ENCODE measurements around the gene ZC3H10.

ZC3H10 gene

DNA sequence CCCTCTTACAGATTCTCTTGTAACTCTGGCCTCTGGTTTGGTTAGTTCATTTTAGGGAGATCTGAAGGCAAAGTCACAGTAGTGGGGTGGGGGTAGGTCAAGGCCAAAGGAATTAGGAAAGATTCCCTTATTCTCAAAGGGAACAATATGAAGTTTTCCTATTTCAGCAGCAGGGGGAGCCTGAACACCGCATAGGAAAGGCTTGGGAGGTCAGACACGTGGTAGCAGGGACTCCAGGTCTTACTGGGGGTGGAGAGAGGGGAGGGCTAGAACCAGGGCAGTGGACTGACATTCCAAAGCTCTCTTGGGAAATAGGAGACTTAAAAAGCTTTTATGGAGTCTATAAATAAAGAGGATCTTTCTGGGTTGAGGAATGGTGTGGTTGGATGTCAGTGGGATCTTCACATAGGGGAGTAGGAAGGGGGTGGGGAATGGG, 1.3 kb downstream of the ZC3H10 start:
- peak; percentile 94 for DNase-seq (ENCODE audit: low read depth)
- TF ChIP-seq, protein P1, sequence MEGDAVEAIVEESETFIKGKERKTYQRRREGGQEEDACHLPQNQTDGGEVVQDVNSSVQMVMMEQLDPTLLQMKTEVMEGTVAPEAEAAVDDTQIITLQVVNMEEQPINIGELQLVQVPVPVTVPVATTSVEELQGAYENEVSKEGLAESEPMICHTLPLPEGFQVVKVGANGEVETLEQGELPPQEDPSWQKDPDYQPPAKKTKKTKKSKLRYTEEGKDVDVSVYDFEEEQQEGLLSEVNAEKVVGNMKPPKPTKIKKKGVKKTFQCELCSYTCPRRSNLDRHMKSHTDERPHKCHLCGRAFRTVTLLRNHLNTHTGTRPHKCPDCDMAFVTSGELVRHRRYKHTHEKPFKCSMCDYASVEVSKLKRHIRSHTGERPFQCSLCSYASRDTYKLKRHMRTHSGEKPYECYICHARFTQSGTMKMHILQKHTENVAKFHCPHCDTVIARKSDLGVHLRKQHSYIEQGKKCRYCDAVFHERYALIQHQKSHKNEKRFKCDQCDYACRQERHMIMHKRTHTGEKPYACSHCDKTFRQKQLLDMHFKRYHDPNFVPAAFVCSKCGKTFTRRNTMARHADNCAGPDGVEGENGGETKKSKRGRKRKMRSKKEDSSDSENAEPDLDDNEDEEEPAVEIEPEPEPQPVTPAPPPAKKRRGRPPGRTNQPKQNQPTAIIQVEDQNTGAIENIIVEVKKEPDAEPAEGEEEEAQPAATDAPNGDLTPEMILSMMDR (conservative IDR thresholded peaks at IDR 0.05; ENCODE audit: control insufficient read depth, insufficient read depth, low read depth, low read length): peak; percentile 85
- H3K4me3 ChIP-seq (ENCODE audit: control insufficient read depth, low read depth, low read length): no peak overlapping the region

DNA sequence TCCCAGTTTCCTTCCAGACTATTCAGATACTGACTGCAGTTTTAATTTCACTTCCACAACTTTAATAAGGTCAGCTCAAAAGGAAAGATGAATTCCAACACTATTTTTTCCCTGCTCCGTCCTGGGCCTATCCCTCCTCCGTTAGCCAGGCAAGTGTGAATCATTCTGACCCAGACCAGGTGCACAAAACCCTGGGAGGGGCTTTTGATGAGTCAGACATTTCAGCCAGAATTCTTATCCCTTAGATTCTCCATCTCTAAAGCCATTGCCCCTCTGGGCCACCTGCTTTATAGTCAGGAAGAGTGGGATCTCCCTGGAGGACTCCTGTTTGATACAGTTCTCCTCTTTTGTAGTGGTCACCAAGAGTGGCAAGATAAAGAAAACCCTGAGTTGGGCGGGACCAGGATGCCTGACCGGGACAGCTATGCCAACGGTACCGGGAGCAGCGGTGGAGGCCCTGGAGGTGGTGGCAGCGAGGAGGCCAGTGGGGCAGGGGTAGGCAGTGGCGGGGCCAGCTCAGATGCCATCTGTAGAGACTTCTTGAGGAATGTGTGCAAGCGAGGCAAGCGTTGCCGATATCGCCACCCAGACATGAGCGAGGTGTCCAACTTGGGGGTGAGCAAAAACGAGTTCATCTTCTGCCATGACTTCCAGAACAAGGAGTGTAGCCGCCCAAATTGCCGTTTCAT, 2.2 kb downstream of the ZC3H10 start:
- DNase-seq (ENCODE audit: low read depth): peak; percentile 34
- H3K4me3 ChIP-seq (ENCODE audit: control insufficient read depth, low read depth, low read length): no peak overlapping the region
- TF ChIP-seq, protein P1 (conservative IDR thresholded peaks at IDR 0.05; ENCODE audit: control insufficient read depth, insufficient read depth, low read depth, low read length): no peak

DNA sequence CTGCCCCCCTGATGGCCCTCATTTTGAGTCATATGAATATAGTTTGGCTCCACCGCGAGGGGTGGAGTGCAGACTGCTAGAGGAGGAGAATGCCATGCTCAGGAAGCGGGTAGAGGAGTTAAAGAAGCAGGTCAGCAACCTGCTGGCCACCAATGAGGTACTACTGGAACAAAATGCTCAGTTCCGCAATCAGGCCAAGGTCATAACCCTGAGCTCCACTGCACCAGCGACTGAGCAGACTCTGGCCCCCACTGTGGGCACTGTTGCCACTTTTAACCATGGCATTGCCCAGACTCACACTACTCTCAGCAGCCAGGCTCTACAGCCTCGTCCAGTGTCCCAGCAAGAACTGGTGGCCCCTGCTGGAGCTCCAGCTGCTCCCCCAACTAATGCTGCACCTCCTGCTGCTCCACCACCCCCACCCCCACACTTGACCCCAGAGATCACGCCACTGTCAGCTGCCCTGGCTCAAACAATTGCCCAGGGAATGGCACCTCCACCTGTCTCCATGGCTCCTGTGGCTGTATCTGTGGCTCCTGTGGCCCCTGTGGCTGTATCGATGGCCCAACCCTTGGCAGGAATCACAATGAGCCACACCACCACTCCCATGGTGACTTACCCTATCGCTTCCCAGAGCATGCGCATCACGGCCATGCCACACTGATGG, 3.3 kb downstream of the ZC3H10 start:
- no peak overlapping the region for H3K4me3 ChIP-seq (ENCODE audit: control insufficient read depth, low read depth, low read length)
- DNase-seq (ENCODE audit: low read depth): no peak
- TF ChIP-seq, protein P1 (conservative IDR thresholded peaks at IDR 0.05; ENCODE audit: control insufficient read depth, insufficient read depth, low read depth, low read length): no peak

DNA sequence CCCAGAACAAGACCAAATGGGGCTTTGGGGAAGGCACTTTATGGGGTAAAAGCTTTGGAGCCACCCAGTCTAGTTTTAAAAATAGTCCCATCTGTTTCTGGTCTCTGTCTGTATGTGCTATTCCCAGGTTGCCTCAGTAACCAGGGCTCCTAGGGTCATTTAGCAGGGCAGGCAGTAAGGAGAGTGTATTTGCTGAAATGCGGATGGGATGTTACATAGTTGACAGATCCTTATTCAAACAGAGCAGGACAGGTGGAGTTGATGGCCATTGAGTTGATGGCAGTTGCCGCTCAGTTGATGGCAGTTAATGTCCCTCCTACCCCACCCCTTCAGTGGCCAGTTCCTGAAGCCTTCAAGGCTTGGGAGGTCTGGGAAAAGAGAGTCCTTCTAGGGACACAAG, 4.6 kb downstream of the ZC3H10 start:
- H3K4me3 ChIP-seq (ENCODE audit: control insufficient read depth, low read depth, low read length): no peak overlapping the region
- TF ChIP-seq, protein P1 (conservative IDR thresholded peaks at IDR 0.05; ENCODE audit: control insufficient read depth, insufficient read depth, low read depth, low read length): no peak

DNA sequence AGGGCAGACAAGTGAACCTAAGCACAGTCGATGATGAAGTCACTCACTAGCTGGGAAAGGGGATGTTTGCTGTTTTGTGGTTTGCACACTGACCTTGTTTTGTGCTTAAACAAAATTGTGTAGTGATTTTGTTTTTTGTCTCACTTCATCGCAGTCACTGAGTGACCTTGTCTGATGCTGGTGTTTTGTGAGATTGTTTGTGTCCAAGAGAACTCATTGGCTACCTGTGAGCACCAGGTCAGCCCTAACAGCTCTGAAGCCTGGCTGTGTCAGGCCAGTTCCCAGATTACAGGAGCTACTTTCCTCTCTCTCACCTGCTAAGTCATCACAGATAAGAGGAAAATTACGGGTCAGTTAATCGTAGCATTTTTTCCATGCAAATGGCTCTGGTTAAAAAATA, 6.1 kb downstream of the ZC3H10 start:
- no peak overlapping the region for H3K4me3 ChIP-seq (ENCODE audit: control insufficient read depth, low read depth, low read length)
- no peak for DNase-seq (ENCODE audit: low read depth)
- TF ChIP-seq, protein P1 (conservative IDR thresholded peaks at IDR 0.05; ENCODE audit: control insufficient read depth, insufficient read depth, low read depth, low read length): no peak

More for the DNA sequence above, 4.6 kb downstream of the ZC3H10 start:
- no peak for DNase-seq (ENCODE audit: low read depth)

DNA sequence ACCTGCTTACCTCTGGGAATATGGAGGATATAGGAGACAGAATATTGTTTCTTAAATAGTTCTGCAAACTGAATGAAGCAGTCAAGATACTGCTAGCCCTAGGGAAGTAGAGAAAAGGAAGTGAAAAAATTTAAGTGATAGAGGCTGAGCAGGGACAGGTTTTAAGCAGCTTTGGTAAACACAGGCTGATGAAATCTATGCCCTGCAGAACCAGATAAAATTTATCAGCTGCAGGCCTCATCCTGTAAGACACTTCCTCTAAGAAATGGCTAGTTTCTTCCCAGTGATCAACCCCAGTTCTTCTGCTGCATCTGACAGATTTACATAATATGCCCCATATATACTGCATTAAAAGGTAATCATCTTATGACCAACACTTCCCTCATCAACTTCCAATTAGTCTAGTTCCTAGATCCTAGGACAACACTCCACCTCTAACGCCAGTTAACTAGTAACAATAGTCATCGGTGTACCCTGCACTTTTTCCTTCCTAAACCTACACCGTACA, 8.7 kb downstream of the ZC3H10 start:
- no peak overlapping the region for H3K4me3 ChIP-seq (ENCODE audit: control insufficient read depth, low read depth, low read length)
- no peak for DNase-seq (ENCODE audit: low read depth)
- TF ChIP-seq, protein P1 (conservative IDR thresholded peaks at IDR 0.05; ENCODE audit: control insufficient read depth, insufficient read depth, low read depth, low read length): no peak

Measured in fibroblast of mammary gland (primary cell).